DOHH2 (cell line): Measurements from ENCODE around the gene C3orf38.

ENCODE experiments used
- H3F3A ChIP-seq: fragments of 200-600 bp; sonication (generic), shearing (Covaris generic); 2 replicates; pipeline ENCODE4 v1.6.0; 2016; ENCODE audit warnings: antibody characterized with exemption, mild to moderate bottlenecking; ENCODE audit not compliant: control insufficient read depth, insufficient read depth
- H3K27ac ChIP-seq: fragments of 200-600 bp; sonication (generic); 2 replicates; pipeline ENCODE4 v1.5.1; 2014; ENCODE audit warnings: low read depth, mild to moderate bottlenecking, low read length, moderate library complexity
- H3K27me3 ChIP-seq: fragments of 200-600 bp; sonication (generic); 2 replicates; pipeline ENCODE4 v1.6.1; 2014; ENCODE audit warnings: mild to moderate bottlenecking, low read length, mixed read lengths; ENCODE audit not compliant: control insufficient read depth
- H3K36me3 ChIP-seq: fragments of 200-600 bp; sonication (generic); 2 replicates; pipeline ENCODE4 v1.6.1; 2014; ENCODE audit warnings: mild to moderate bottlenecking, low read length, moderate library complexity, mixed read lengths; ENCODE audit not compliant: control insufficient read depth
- H3K4me1 ChIP-seq: fragments of 200-600 bp; sonication (generic); 2 replicates; pipeline ENCODE4 v1.6.1; 2014; ENCODE audit warnings: mild to moderate bottlenecking, low read length, mixed read lengths; ENCODE audit not compliant: control insufficient read depth
- H3K4me2 ChIP-seq: fragments of 200-600 bp; sonication (generic); 2 replicates; pipeline ENCODE4 v1.6.0; 2014; ENCODE audit warnings: mild to moderate bottlenecking, low read length, moderate library complexity
- H3K4me3 ChIP-seq: fragments of 200-600 bp; sonication (generic); 2 replicates; pipeline ENCODE4 v1.5.1; 2014; ENCODE audit warnings: mild to moderate bottlenecking, low read length, mixed read lengths
- H3K79me2 ChIP-seq: fragments of 200-600 bp; sonication (generic); 2 replicates; pipeline ENCODE4 v1.6.1; 2014; ENCODE audit warnings: mild to moderate bottlenecking, low read length, mixed read lengths; ENCODE audit not compliant: control insufficient read depth
- H3K9me2 ChIP-seq: fragments of 200-600 bp; sonication (generic); replicated peaks from 2 replicates; pipeline ENCODE4 v1.6.1; 2014; ENCODE audit warnings: mild to moderate bottlenecking, low read length, mixed read lengths; ENCODE audit not compliant: control insufficient read depth
- H3K9me3 ChIP-seq: fragments of 200-600 bp; sonication (generic); 2 replicates; pipeline ENCODE4 v1.6.1; 2014; ENCODE audit warnings: antibody characterized with exemption, low read length, mixed read lengths; ENCODE audit not compliant: control insufficient read depth, insufficient read depth
- H4K20me1 ChIP-seq: fragments of 200-600 bp; sonication (generic); 2 replicates; pipeline ENCODE4 v1.6.0; 2014; ENCODE audit warnings: low read depth, mild to moderate bottlenecking, antibody characterized with exemption, low read length, moderate library complexity; ENCODE audit not compliant: control insufficient read depth, insufficient read depth
- CTCF ChIP-seq: fragments of 200-600 bp; sonication (generic); IDR thresholded peaks from one replicate; pipeline ENCODE4 v1.5.1; 2014; ENCODE audit warnings: antibody characterized with exemption, mild to moderate bottlenecking, low read depth, low read length; ENCODE audit not compliant: poor library complexity, severe bottlenecking
- EZH2phosphoT487 ChIP-seq: fragments of 200-600 bp; sonication (generic); IDR thresholded peaks from 2 replicates; pipeline ENCODE4 v1.6.1; 2017; ENCODE audit warnings: borderline replicate concordance, mild to moderate bottlenecking, antibody characterized with exemption, low read length, moderate library complexity, mixed read lengths

Gene C3orf38

DNA sequence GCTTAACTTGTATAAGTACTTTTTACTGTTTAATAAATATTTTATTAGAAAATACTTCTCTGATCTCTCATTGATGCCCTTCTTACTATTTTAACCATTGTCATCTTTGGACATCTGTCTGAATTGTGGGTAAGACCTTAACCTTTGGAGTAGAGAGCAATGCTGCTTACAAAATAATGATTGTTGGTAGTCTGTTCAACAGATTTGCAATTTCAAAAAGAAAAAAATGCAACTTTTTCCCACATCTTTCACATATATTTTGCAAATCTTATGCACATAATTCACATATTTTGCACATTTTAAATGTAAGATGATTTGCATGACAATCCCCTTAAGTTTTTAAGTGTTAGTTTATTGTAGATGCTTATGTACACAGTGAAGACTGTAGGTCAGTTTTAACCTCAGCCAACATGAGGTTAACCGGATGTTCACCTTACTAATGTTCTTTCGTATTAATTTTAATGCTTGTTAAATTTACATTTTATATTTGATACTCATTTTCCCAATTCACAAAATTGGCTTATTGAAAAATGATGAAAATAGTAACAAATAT is 16.7 kb downstream of the C3orf38 start:
- H3K9me3 ChIP-seq, result no peaks in the 10 kb centered on the region
- no peak overlapping the region for H3K4me2 ChIP-seq
- no peak overlapping the region for H3K27ac ChIP-seq
- no peaks in the 10 kb centered on the region for H3K4me1 ChIP-seq
- peaks cover 14% of the 10 kb centered on the region for H3K36me3 ChIP-seq
- no peak for TF ChIP-seq EZH2phosphoT487
- TF ChIP-seq CTCF, result no peak
- no peak overlapping the region for H3K4me3 ChIP-seq
- H3F3A ChIP-seq, result no peaks in the 10 kb centered on the region
- peaks cover 17% of the 10 kb centered on the region for H3K79me2 ChIP-seq
- no peaks in the 10 kb centered on the region for H3K27me3 ChIP-seq
- no peaks in the 10 kb centered on the region for H3K9me2 ChIP-seq
- no peaks in the 10 kb centered on the region for H4K20me1 ChIP-seq

- no peak for TF ChIP-seq EZH2phosphoT487
- no peak for TF ChIP-seq CTCF
- no peaks in the 10 kb centered on the region for H3F3A ChIP-seq
- H3K4me2 ChIP-seq, result no peak overlapping the region
- H3K27me3 ChIP-seq, result no peaks in the 10 kb centered on the region
- H3K9me3 ChIP-seq, result no peaks in the 10 kb centered on the region
- no peaks in the 10 kb centered on the region for H3K4me1 ChIP-seq
- no peak overlapping the region for H3K27ac ChIP-seq
- H4K20me1 ChIP-seq, result no peaks in the 10 kb centered on the region
- H3K36me3 ChIP-seq, result peaks cover 9% of the 10 kb centered on the region
- no peaks in the 10 kb centered on the region for H3K9me2 ChIP-seq
- H3K4me3 ChIP-seq, result no peak overlapping the region
- H3K79me2 ChIP-seq, result peaks cover 13% of the 10 kb centered on the region
Measured at GRCh38 chr3:88167173-88167572, 17.4 kb downstream of the C3orf38 start.

DNA sequence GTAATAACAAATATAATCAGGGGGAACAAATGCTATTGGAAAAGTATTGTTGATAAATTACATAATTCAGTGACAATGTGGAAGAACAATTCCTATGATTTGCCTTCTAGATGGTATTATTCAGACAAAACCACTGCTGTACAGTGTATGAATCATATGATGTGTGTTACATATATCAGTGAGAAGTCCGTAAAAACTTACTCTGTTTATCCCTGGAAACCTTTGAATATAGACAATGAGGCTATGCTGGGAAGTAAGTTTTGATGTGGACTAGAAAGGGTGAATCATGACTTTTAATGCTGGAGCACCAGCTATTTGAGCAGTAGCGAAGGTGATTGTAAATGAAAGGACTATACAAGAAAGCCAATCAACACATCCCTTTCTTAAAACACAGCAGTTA is 17.9 kb downstream of the C3orf38 start:
- TF ChIP-seq CTCF, result no peak
- TF ChIP-seq EZH2phosphoT487, result no peak

More for the DNA sequence above, 17.9 kb downstream of the C3orf38 start:
- Histone ChIP-seq H3K4me2 (no peak overlapping the region), H3K79me2 (peaks cover 8% of the 10 kb centered on the region), H3K4me1 (no peaks in the 10 kb centered on the region), H3F3A (no peaks in the 10 kb centered on the region), H3K27ac (no peak overlapping the region), H3K36me3 (peaks cover 4% of the 10 kb centered on the region), H3K4me3 (no peak overlapping the region), H3K9me2 (no peaks in the 10 kb centered on the region), H3K9me3 (no peaks in the 10 kb centered on the region), H4K20me1 (no peaks in the 10 kb centered on the region), H3K27me3 (no peaks in the 10 kb centered on the region)
